ENCODE measurements around the gene RPS27. TPM values are rescaled to one million over a fixed set of nuclear protein-coding genes. Genes with fewer than 3 reads are reported as not detected.

The RPS27 gene
- total and polyA plus RNA-seq, 2 of the 13 experiments (the other 11 are each of a cell fraction or from before 2014, with no cell fraction given): 3,737 to 9,964 TPM

DNA sequence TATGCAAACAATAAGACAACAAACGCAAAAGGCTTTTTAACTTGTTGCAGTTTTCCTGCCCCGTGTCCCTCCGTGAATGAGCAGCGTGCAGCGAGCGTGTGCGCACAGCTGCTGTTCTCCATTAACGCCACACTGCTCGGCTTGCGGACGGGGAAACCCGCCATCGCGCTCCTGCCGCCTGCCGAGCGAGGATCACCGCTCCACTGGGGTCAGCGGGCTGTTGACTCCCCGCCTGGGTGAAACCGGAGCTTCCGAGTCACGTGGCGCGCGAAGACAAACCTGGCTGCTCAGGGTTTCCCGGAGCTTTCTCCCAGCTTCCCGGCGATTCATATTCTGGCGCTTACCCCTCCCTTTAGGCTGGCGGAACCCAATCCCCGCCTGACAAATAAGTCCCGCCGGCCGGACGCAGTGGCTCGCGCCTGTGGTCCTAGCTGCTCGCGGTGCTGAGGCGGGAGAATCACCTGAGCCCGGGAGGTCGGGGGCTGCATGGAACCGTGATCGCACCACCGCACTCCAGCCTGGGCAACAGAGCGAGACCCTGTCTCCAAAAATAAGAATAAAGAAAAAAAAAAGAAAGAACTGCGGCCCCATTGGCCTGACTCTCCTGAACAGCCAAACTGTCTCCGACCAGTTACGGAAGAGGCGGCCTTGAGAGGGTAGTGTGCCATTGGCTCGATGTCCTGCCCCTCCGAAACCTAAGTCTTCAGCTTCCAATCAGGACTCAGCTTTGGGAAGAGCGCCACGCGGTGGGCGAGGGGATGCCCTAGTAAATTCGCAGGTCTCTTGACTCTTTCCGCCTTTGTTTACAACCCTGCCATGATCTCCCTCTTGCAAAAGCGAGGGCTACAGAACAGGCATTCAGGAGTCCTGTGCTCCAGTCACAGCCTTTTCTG is 23.2 kb upstream of the RPS27 start, which contains the start of gene CREB3L4 (continued):
- TF ChIP-seq, protein P1, sequence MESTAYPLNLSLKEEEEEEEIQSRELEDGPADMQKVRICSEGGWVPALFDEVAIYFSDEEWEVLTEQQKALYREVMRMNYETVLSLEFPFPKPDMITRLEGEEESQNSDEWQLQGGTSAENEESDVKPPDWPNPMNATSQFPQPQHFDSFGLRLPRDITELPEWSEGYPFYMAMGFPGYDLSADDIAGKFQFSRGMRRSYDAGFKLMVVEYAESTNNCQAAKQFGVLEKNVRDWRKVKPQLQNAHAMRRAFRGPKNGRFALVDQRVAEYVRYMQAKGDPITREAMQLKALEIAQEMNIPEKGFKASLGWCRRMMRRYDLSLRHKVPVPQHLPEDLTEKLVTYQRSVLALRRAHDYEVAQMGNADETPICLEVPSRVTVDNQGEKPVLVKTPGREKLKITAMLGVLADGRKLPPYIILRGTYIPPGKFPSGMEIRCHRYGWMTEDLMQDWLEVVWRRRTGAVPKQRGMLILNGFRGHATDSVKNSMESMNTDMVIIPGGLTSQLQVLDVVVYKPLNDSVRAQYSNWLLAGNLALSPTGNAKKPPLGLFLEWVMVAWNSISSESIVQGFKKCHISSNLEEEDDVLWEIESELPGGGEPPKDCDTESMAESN (CRISPR knock-in tag; conservative IDR thresholded peaks at IDR 0.05): peak; percentile 59; the same call in 1 of the 2 replicates
- TF ChIP-seq, protein P2, sequence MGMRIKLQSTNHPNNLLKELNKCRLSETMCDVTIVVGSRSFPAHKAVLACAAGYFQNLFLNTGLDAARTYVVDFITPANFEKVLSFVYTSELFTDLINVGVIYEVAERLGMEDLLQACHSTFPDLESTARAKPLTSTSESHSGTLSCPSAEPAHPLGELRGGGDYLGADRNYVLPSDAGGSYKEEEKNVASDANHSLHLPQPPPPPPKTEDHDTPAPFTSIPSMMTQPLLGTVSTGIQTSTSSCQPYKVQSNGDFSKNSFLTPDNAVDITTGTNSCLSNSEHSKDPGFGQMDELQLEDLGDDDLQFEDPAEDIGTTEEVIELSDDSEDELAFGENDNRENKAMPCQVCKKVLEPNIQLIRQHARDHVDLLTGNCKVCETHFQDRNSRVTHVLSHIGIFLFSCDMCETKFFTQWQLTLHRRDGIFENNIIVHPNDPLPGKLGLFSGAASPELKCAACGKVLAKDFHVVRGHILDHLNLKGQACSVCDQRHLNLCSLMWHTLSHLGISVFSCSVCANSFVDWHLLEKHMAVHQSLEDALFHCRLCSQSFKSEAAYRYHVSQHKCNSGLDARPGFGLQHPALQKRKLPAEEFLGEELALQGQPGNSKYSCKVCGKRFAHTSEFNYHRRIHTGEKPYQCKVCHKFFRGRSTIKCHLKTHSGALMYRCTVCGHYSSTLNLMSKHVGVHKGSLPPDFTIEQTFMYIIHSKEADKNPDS (CRISPR knock-in tag; IDR thresholded peaks at IDR 0.05): no peak
- peak; percentile 53; the same call in 1 of the 2 replicates for TF ChIP-seq ERF (CRISPR knock-in tag; IDR thresholded peaks at IDR 0.05)
- peak; percentile 87 for TF ChIP-seq ZNF292 (CRISPR knock-in tag; IDR thresholded peaks at IDR 0.05; ENCODE audit: borderline replicate concordance, low read depth)
- TF ChIP-seq, protein P3, sequence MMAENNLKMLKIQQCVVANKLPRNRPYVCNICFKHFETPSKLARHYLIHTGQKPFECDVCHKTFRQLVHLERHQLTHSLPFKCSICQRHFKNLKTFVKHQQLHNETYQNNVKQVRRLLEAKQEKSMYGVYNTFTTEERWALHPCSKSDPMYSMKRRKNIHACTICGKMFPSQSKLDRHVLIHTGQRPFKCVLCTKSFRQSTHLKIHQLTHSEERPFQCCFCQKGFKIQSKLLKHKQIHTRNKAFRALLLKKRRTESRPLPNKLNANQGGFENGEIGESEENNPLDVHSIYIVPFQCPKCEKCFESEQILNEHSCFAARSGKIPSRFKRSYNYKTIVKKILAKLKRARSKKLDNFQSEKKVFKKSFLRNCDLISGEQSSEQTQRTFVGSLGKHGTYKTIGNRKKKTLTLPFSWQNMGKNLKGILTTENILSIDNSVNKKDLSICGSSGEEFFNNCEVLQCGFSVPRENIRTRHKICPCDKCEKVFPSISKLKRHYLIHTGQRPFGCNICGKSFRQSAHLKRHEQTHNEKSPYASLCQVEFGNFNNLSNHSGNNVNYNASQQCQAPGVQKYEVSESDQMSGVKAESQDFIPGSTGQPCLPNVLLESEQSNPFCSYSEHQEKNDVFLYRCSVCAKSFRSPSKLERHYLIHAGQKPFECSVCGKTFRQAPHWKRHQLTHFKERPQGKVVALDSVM (CRISPR knock-in tag; IDR thresholded peaks at IDR 0.05): no peak; the same call in 1 of the 2 replicates
- TF ChIP-seq RARG (CRISPR knock-in tag; IDR thresholded peaks at IDR 0.05; ENCODE audit: low read depth): peak; percentile 83; the same call in 1 of the 2 replicates
- TF ChIP-seq YY1 (IDR thresholded peaks at IDR 0.05; ENCODE audit: insufficient read depth, insufficient replicate concordance, low read depth, low read length): peak; percentile 85
- peak; percentile 72; the same call in 1 of the 2 replicates for TF ChIP-seq ZNF441 (CRISPR knock-in tag; IDR thresholded peaks at IDR 0.05; ENCODE audit: borderline replicate concordance)
- TF ChIP-seq ADNP (CRISPR knock-in tag; IDR thresholded peaks at IDR 0.05): no peak
- TF ChIP-seq ZNF660 (CRISPR knock-in tag; IDR thresholded peaks at IDR 0.05; ENCODE audit: borderline replicate concordance, low read depth): 0 out of 2 replicates have a peak, but pooled peaks have one; percentile 36
- TF ChIP-seq, protein P4, sequence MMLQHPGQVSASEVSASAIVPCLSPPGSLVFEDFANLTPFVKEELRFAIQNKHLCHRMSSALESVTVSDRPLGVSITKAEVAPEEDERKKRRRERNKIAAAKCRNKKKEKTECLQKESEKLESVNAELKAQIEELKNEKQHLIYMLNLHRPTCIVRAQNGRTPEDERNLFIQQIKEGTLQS (CRISPR knock-in tag; IDR thresholded peaks at IDR 0.05): no peak
- no peak for TF ChIP-seq ZNF790 (CRISPR knock-in tag; IDR thresholded peaks at IDR 0.05; ENCODE audit: borderline replicate concordance)
- TF ChIP-seq, protein P5, sequence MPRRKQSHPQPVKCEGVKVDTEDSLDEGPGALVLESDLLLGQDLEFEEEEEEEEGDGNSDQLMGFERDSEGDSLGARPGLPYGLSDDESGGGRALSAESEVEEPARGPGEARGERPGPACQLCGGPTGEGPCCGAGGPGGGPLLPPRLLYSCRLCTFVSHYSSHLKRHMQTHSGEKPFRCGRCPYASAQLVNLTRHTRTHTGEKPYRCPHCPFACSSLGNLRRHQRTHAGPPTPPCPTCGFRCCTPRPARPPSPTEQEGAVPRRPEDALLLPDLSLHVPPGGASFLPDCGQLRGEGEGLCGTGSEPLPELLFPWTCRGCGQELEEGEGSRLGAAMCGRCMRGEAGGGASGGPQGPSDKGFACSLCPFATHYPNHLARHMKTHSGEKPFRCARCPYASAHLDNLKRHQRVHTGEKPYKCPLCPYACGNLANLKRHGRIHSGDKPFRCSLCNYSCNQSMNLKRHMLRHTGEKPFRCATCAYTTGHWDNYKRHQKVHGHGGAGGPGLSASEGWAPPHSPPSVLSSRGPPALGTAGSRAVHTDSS (CRISPR knock-in tag; conservative IDR thresholded peaks at IDR 0.05): no peak
- TF ChIP-seq ZBTB20 (CRISPR knock-in tag; IDR thresholded peaks at IDR 0.05; ENCODE audit: borderline replicate concordance, low read depth): peak; percentile 89; the same call in 1 of the 2 replicates
- TF ChIP-seq SAFB2 (CRISPR knock-in tag; IDR thresholded peaks at IDR 0.05; ENCODE audit: borderline replicate concordance, low read depth): peak; percentile 71; the same call in 1 of the 2 replicates
- peak; percentile 38; the same call in 1 of the 2 replicates for TF ChIP-seq ELF1 (CRISPR knock-in tag; IDR thresholded peaks at IDR 0.05)
- TF ChIP-seq CC2D1A (CRISPR knock-in tag; IDR thresholded peaks at IDR 0.05): no peak
